PC-3 (cell line): ENCODE measurements around the gene TAS2R14. TPM values are rescaled to one million over a fixed set of nuclear protein-coding genes. Genes with fewer than 3 reads are reported as not detected.

ENCODE experiments used
- ATAC-seq: fragments of 200-7000 bp; cut with Tn5 transposase; 2 replicates; pipeline ENCODE4 v1.9.1; 2020; ENCODE audit warnings: mild to moderate bottlenecking, moderate library complexity
- BruUV-seq: library from RNA; stranded (reverse); fragments of 400-500 nt; replicated peaks from 2 replicates; lab custom pipeline; 2021; lab: Mats Ljungman, UMichigan
- CTCF ChIA-PET: fragments of 300-600 bp; sonication (Branson Sonifier 250); formaldehyde crosslinking; loops from one replicate; lab custom pipeline; 2022; ENCODE audit warnings: antibody characterized with exemption; lab: Charles Lee
- POLR2A ChIA-PET: fragments of 300-600 bp; sonication (Branson Sonifier 250); formaldehyde crosslinking; loops from one replicate; lab custom pipeline; 2022; ENCODE audit warnings: antibody characterized with exemption; ENCODE audit not compliant: unreplicated experiment; lab: Charles Lee
- DNase-seq: peaks from one replicate; pipeline ENCODE4 v3.0.0-alpha.2; 2015
- H2AFZ ChIP-seq: fragments of 300-600 bp; sonication (generic); 2 replicates; pipeline ENCODE4 v1.6.0; 2016; ENCODE audit warnings: antibody characterized with exemption, low read length
- H3F3A ChIP-seq: fragments of 300-600 bp; sonication (generic); one replicate; pipeline ENCODE4 v1.6.0; 2017; ENCODE audit warnings: antibody characterized with exemption, low read length, control low read depth, mild to moderate bottlenecking; ENCODE audit not compliant: unreplicated experiment
- H3K27ac ChIP-seq: fragments of 300-600 bp; sonication (generic); 2 replicates; pipeline ENCODE4 v1.5.1; 2016; ENCODE audit warnings: mild to moderate bottlenecking, low read length
- H3K27me3 ChIP-seq: fragments of 300-600 bp; sonication (generic); 2 replicates; pipeline ENCODE4 v1.6.1; 2016; ENCODE audit warnings: low read length, mixed read lengths
- H3K36me3 ChIP-seq: fragments of 300-600 bp; sonication (generic); 2 replicates; pipeline ENCODE4 v1.6.1; 2016; ENCODE audit warnings: low read depth, mixed run types, low read length, mixed read lengths
- H3K4me1 ChIP-seq: fragments of 300-600 bp; sonication (generic); 2 replicates; pipeline ENCODE4 v1.5.1; 2016; ENCODE audit warnings: low read length; ENCODE audit not compliant: insufficient read depth
- H3K4me2 ChIP-seq: fragments of 300-600 bp; sonication (generic); 2 replicates; pipeline ENCODE4 v1.6.0; 2016; ENCODE audit warnings: low read length
- H3K4me3 ChIP-seq: fragments of 300-600 bp; sonication (generic); 2 replicates; pipeline ENCODE4 v1.5.1; 2016; ENCODE audit warnings: mild to moderate bottlenecking, low read length, mixed read lengths
- H3K79me2 ChIP-seq: fragments of 300-600 bp; sonication (generic); 2 replicates; pipeline ENCODE4 v1.6.1; 2017; ENCODE audit warnings: low read length, mixed read lengths
- H3K9ac ChIP-seq: fragments of 300-600 bp; sonication (generic); 2 replicates; pipeline ENCODE4 v1.6.0; 2016; ENCODE audit warnings: mild to moderate bottlenecking, low read length
- H3K9me2 ChIP-seq: fragments of 300-600 bp; sonication (generic); replicated peaks from 2 replicates; pipeline ENCODE4 v1.6.1; 2016; ENCODE audit warnings: mixed run types, low read length, mixed read lengths
- H3K9me3 ChIP-seq: fragments of 300-600 bp; sonication (generic); 2 replicates; pipeline ENCODE4 v1.6.1; 2016; ENCODE audit warnings: low read length, mixed read lengths
- H4K20me1 ChIP-seq: fragments of 300-600 bp; sonication (generic); 2 replicates; pipeline ENCODE4 v1.6.1; 2016; ENCODE audit warnings: low read length, mixed read lengths
- CTCF ChIP-seq: fragments of 300-600 bp; sonication (generic); conservative IDR thresholded peaks from 2 replicates; pipeline ENCODE4 v1.5.1; 2017; ENCODE audit warnings: antibody characterized with exemption, low read depth, mild to moderate bottlenecking, low read length
- EZH2 ChIP-seq: fragments of 300-600 bp; sonication (generic); IDR thresholded peaks from one replicate; pipeline ENCODE4 v1.6.1; 2017; ENCODE audit warnings: antibody characterized with exemption, mild to moderate bottlenecking, low read length; ENCODE audit not compliant: unreplicated experiment
- EZH2phosphoT487 ChIP-seq: fragments of 300-600 bp; sonication (generic); IDR thresholded peaks from 2 replicates; pipeline ENCODE4 v1.6.1; 2018; ENCODE audit warnings: mild to moderate bottlenecking, antibody characterized with exemption, low read length, borderline replicate concordance
- intact Hi-C: fragments of 100-400 bp; cut with micrococcal nuclease; formaldehyde crosslinking; loops from 2 replicates; pipeline ENCODE4 v1.9.0; 2023
- total RNA-seq: library from RNA; depleted of rRNA; stranded (reverse); fragments of >200 nt; gene quantifications from 2 replicates; pipeline ENCODE4 v1.2.3, GENCODE V29; 2014

TAS2R14 gene
- total RNA-seq, 1 experiment from 2014 or later, result 1.8 TPM

- Histone ChIP-seq H2AFZ (no peak overlapping the region), H3F3A (no peaks in the 10 kb centered on the region), H4K20me1 (no peaks in the 10 kb centered on the region), H3K79me2 (no peaks in the 10 kb centered on the region), H3K4me1 (no peaks in the 10 kb centered on the region), H3K36me3 (no peaks in the 10 kb centered on the region), H3K9me3 (no peaks in the 10 kb centered on the region), H3K4me2 (no peak overlapping the region), H3K9me2 (no peaks in the 10 kb centered on the region), H3K27me3 (no peaks in the 10 kb centered on the region), H3K9ac (no peak overlapping the region), H3K4me3 (no peak overlapping the region), H3K27ac (no peak overlapping the region)
- ChIA-PET CTCF (no interaction called here), POLR2A (no interaction called here)
- ATAC-seq (no peak), DNase-seq (no peak)
- intact Hi-C loops, result no loop called here
- no peak for TF ChIP-seq EZH2
- no peak for TF ChIP-seq CTCF
- no peak for TF ChIP-seq EZH2phosphoT487
- BruUV-seq, result no TSS peak
These were observed 35.9 kb upstream of the TAS2R14 start for GRCh38 chr12:10974965-10975364.

GRCh38 chr12:10968765-10969456, 29.8 kb upstream of the TAS2R14 start:
- Histone ChIP-seq H3K4me1 (no peaks in the 10 kb centered on the region), H3K4me3 (no peak overlapping the region), H3K9me3 (no peaks in the 10 kb centered on the region), H3F3A (no peaks in the 10 kb centered on the region), H4K20me1 (no peaks in the 10 kb centered on the region), H3K79me2 (no peaks in the 10 kb centered on the region), H3K9ac (no peak overlapping the region), H3K4me2 (no peak overlapping the region), H3K36me3 (no peaks in the 10 kb centered on the region), H2AFZ (no peak overlapping the region), H3K27me3 (no peaks in the 10 kb centered on the region), H3K27ac (no peak overlapping the region), H3K9me2 (no peaks in the 10 kb centered on the region)
- ChIA-PET CTCF (no interaction called here), POLR2A (no interaction called here)
- no peak for DNase-seq
- BruUV-seq, result no TSS peak
- no peak for ATAC-seq
- intact Hi-C loops, result no loop called here
- no peak for TF ChIP-seq EZH2phosphoT487
- TF ChIP-seq EZH2, result no peak

GRCh38 chr12:10967409-10967808, 28.3 kb upstream of the TAS2R14 start:
- no TSS peak for BruUV-seq
- Histone ChIP-seq H3K27ac (no peak overlapping the region), H3K4me3 (no peak overlapping the region), H2AFZ (no peak overlapping the region), H3F3A (no peaks in the 10 kb centered on the region), H3K4me2 (no peak overlapping the region), H4K20me1 (no peaks in the 10 kb centered on the region), H3K79me2 (no peaks in the 10 kb centered on the region), H3K9ac (no peak overlapping the region), H3K27me3 (no peaks in the 10 kb centered on the region), H3K36me3 (no peaks in the 10 kb centered on the region), H3K4me1 (no peaks in the 10 kb centered on the region), H3K9me2 (no peaks in the 10 kb centered on the region), H3K9me3 (no peaks in the 10 kb centered on the region)
- ChIA-PET POLR2A (no interaction called here), CTCF (no interaction called here)
- ATAC-seq, result no peak
- TF ChIP-seq EZH2 (no peak), EZH2phosphoT487 (no peak), CTCF (no peak)
- intact Hi-C loops, result no loop called here
- DNase-seq, result no peak
